ENCODE results near the gene COX7B2. TPM values are rescaled to one million over a fixed set of nuclear protein-coding genes. Genes with fewer than 3 reads are reported as not detected.

The COX7B2 gene
- total RNA-seq, 2 donors from 2014 or later: 5.8 TPM; not detected in 1

DNA sequence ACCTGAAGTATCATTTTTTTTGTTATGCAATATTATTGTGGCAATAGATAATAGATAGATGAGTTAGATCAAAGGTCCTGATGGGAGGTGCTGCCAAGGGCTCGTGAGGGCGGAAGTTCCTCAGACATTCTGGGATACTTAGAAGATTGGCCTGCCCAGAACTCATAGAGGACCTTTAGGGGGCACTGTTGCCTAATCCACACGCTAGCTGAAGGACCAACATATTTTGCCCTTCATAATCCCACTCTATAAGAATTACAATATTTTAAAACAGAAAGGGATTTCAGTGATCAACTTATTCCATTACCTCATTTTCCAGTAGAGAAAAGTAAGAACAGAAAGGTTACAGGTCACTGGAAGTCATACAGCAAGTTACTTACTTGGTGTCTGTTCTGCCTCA, 22.9 kb upstream of the COX7B2 start:
- WGBS: 57% methylated on average over 3 of the region's 3 CpGs
- TF ChIP-seq POLR2AphosphoS5 (IDR thresholded peaks at IDR 0.05) (no peak), POLR2A (IDR thresholded peaks at IDR 0.05) (no peak)
- TF ChIP-seq, protein P1, sequence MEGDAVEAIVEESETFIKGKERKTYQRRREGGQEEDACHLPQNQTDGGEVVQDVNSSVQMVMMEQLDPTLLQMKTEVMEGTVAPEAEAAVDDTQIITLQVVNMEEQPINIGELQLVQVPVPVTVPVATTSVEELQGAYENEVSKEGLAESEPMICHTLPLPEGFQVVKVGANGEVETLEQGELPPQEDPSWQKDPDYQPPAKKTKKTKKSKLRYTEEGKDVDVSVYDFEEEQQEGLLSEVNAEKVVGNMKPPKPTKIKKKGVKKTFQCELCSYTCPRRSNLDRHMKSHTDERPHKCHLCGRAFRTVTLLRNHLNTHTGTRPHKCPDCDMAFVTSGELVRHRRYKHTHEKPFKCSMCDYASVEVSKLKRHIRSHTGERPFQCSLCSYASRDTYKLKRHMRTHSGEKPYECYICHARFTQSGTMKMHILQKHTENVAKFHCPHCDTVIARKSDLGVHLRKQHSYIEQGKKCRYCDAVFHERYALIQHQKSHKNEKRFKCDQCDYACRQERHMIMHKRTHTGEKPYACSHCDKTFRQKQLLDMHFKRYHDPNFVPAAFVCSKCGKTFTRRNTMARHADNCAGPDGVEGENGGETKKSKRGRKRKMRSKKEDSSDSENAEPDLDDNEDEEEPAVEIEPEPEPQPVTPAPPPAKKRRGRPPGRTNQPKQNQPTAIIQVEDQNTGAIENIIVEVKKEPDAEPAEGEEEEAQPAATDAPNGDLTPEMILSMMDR (IDR thresholded peaks at IDR 0.05): no peak
- no peak overlapping the region for H3K4me3 ChIP-seq

DNA sequence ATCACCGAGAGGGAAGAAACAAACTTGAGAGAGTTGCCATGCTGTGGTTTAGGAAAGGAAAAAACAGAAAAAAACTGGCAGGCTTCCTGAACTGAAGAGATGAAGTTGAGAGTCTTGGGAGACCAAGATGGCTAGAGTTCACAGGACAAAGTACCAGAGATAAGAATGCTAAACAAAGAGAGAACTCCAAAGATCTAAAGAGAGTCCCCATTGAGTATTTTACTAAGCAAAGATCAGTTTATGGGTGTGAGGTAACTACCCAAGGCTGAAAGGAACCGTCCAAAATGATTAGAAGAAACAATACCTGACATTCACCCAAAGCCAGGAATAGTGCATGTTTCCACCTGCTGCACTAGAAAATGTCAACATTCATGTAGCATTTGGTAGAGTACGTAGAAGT, 21.8 kb upstream of the COX7B2 start:
- H3K36me3 ChIP-seq: no peaks in the 10 kb centered on the region
- WGBS: 43% methylated on average over 3 of the region's 3 CpGs
- DNase-seq (ENCODE audit: low spot score): no peak
- no peak overlapping the region for H3K27ac ChIP-seq
- H3K9me3 ChIP-seq: no peaks in the 10 kb centered on the region
- TF ChIP-seq POLR2AphosphoS5 (IDR thresholded peaks at IDR 0.05) (no peak), POLR2A (IDR thresholded peaks at IDR 0.05) (no peak)
- TF ChIP-seq, protein P1 (IDR thresholded peaks at IDR 0.05): no peak
- no peaks in the 10 kb centered on the region for H3K27me3 ChIP-seq (replicated peaks; ENCODE audit: insufficient read depth)
- H3K4me3 ChIP-seq: no peak overlapping the region
- H3K4me1 ChIP-seq (replicated peaks): no peaks in the 10 kb centered on the region
- intact Hi-C loops (cut with DNase I): no loop called here

More for the DNA sequence above, 22.9 kb upstream of the COX7B2 start:
- Histone ChIP-seq H3K9me3 (no peaks in the 10 kb centered on the region), H3K27me3 (replicated peaks; ENCODE audit: insufficient read depth) (no peaks in the 10 kb centered on the region), H3K27ac (no peak overlapping the region), H3K4me1 (replicated peaks) (no peaks in the 10 kb centered on the region), H3K36me3 (no peaks in the 10 kb centered on the region)
- DNase-seq (ENCODE audit: low spot score): no peak
- intact Hi-C loops (cut with DNase I): no loop called here

DNA sequence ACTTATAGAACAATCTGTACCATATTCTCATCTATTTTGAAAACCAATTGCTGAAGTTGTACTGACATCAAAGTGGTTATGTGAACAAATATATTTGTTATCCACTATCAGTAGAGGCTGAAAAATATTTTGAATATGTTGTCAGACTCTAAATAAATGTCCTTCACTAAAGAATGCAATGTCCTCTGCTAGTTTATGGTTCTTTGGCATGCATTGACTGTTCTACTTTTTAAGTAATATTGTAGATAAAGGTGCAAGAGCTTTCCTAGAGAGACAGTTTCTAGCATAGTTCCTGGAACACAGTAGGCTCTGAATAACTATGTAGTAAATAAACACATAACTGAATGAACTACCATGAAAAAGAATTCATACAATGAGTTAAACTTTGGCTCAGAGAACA, 18.2 kb upstream of the COX7B2 start:
- Histone ChIP-seq H3K4me3 (no peak overlapping the region), H3K27ac (no peak overlapping the region), H3K9me3 (no peaks in the 10 kb centered on the region), H3K4me1 (replicated peaks) (no peaks in the 10 kb centered on the region), H3K36me3 (no peaks in the 10 kb centered on the region), H3K27me3 (replicated peaks; ENCODE audit: insufficient read depth) (no peaks in the 10 kb centered on the region)
- intact Hi-C loops (cut with DNase I): no loop called here
- TF ChIP-seq POLR2AphosphoS5 (IDR thresholded peaks at IDR 0.05) (no peak), POLR2A (IDR thresholded peaks at IDR 0.05) (no peak)
- TF ChIP-seq, protein P1 (IDR thresholded peaks at IDR 0.05): no peak
- DNase-seq (ENCODE audit: low spot score): no peak

DNA sequence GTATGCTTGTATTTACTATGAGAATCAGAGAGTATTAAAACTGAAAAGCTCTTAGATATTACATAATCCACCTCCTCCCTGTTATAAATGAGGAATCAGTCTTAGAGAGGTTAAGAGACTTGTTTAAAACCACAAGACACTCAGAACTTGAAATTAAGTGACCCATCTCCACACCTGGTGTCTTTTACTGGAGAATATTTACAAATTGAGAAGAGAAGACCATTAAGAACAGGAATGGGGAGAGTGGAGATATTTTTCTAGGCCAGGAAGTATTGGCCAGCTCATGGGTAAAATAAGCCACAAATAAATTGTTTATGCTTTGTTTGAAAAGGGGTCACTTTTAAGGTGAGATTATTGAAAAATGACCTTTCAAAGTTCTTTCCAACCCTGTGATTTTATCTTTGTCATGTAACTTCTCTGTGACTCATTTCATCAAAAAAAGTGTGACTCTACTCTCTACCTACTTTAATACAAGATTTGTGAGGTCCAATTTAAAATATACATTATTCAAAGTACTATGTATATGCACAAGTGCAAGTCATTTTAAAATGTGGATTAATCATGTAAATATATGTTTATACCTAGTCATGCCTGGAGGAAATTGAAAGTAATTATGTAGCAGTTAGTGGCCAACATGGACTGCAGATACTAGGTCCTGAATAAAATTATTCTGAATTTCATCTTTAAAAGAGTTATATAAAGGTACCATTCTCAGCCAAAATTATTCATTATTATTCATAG, 15.9 kb upstream of the COX7B2 start:
- no peaks in the 10 kb centered on the region for H3K9me3 ChIP-seq
- TF ChIP-seq POLR2AphosphoS5 (IDR thresholded peaks at IDR 0.05) (no peak), POLR2A (IDR thresholded peaks at IDR 0.05) (no peak)
- TF ChIP-seq, protein P1 (IDR thresholded peaks at IDR 0.05): no peak
- no peaks in the 10 kb centered on the region for H3K27me3 ChIP-seq (replicated peaks; ENCODE audit: insufficient read depth)
- no peak for DNase-seq (ENCODE audit: low spot score)
- no peak overlapping the region for H3K4me3 ChIP-seq
- H3K36me3 ChIP-seq: no peaks in the 10 kb centered on the region
- no peak overlapping the region for H3K27ac ChIP-seq
- intact Hi-C loops (cut with DNase I): no loop called here
- H3K4me1 ChIP-seq (replicated peaks): no peaks in the 10 kb centered on the region

DNA sequence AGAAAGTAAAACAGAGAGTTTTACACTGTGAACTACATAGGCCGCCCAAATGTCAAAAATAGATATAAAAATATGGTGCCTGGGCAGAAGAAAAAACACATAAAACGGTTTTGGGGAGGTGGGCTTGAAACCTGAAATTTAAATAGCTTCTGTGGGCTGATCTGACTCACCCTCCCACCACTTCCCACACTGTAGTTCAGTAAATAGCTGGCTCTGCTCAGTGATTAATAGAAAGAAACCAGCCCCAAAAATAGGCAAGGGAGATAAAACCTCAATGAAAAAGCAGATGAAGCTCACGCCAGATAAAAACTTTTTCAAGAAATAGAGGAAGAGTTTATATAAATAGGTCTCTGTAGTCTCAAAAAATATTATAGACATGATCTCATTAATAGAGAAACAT, 13.2 kb upstream of the COX7B2 start:
- WGBS: 64% methylated on average over 3 of the region's 3 CpGs
- H3K4me3 ChIP-seq: no peak overlapping the region
- no peak for TF ChIP-seq POLR2AphosphoS5 (IDR thresholded peaks at IDR 0.05)
- TF ChIP-seq POLR2A (IDR thresholded peaks at IDR 0.05): no peak
- TF ChIP-seq, protein P1 (IDR thresholded peaks at IDR 0.05): no peak

More for the DNA sequence above, 13.2 kb upstream of the COX7B2 start:
- Histone ChIP-seq H3K27ac (no peak overlapping the region), H3K27me3 (replicated peaks; ENCODE audit: insufficient read depth) (no peaks in the 10 kb centered on the region), H3K4me1 (replicated peaks) (no peaks in the 10 kb centered on the region), H3K9me3 (no peaks in the 10 kb centered on the region), H3K36me3 (no peaks in the 10 kb centered on the region)
- no peak for DNase-seq (ENCODE audit: low spot score)
- intact Hi-C loops (cut with DNase I): no loop called here
